Endothelial cell of umbilical vein (primary cell): ENCODE data around the gene SMIM30.
"Not testable (repeated sequence)": the region's sequence is repeated elsewhere in the genome, so short reads cannot be mapped to it uniquely, and the experiment has no call there.

Experiments used
- CTCF ChIP-seq, 2 donors: IDR thresholded peaks; 1 replicate in 1 of 2; 2 replicates in 1 of 2; pipeline ENCODE4 v1.5.1; 2011; ENCODE audit warnings: low read length in 2 of 2, mild to moderate bottlenecking in 2 of 2, moderate library complexity in 2 of 2, control low read depth in 1 of 2, inconsistent platforms in 1 of 2, low read depth in 1 of 2; ENCODE audit not compliant: insufficient read depth in 1 of 2; ENCODE audit errors: extremely low read depth in 1 of 2
- EZH2 ChIP-seq: IDR thresholded peaks from 2 replicates; pipeline ENCODE4 v1.6.1; 2012; ENCODE audit warnings: borderline replicate concordance, low read depth, mild to moderate bottlenecking, moderate library complexity, low read length, inconsistent platforms; ENCODE audit not compliant: severe bottlenecking
- GATA2 ChIP-seq: IDR thresholded peaks from 2 replicates; pipeline ENCODE4 v1.7.0; 2011; ENCODE audit warnings: low read depth, mild to moderate bottlenecking, moderate library complexity, mixed read lengths, low read length; ENCODE audit not compliant: insufficient read length, insufficient read depth
- MYC ChIP-seq: IDR thresholded peaks from one replicate; pipeline ENCODE4 v1.6.1; 2011; ENCODE audit warnings: mild to moderate bottlenecking, low read depth, low read length
- POLR2A ChIP-seq: IDR thresholded peaks from 2 replicates; pipeline ENCODE4 v1.6.1; 2012; ENCODE audit warnings: low read depth, mild to moderate bottlenecking, control low read depth, low read length
- POLR2AphosphoS5 ChIP-seq: IDR thresholded peaks from 2 replicates; pipeline ENCODE4 v1.6.1; 2012; ENCODE audit warnings: low read depth, mild to moderate bottlenecking, control low read depth, low read length, moderate library complexity; ENCODE audit not compliant: insufficient read depth
- TF ChIP-seq, protein P1 (sequence below): IDR thresholded peaks from 2 replicates; pipeline ENCODE4 v1.6.1; 2011; ENCODE audit not compliant: insufficient read depth, insufficient read length

GRCh38 chr7:113117374-113117774 lies 980 bp downstream of the SMIM30 start:
- TF ChIP-seq CTCF (IDR thresholded peaks at IDR 0.05; ENCODE audit: extremely low read depth in 1 of 2, insufficient read depth in 1 of 2, low read depth in 1 of 2, low read length in 2 of 2); GATA2; POLR2A; EZH2; MYC; POLR2AphosphoS5: not testable (repeated sequence)
- TF ChIP-seq, protein P1, sequence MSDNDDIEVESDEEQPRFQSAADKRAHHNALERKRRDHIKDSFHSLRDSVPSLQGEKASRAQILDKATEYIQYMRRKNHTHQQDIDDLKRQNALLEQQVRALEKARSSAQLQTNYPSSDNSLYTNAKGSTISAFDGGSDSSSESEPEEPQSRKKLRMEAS = not testable (repeated sequence)
